HL-60 (cell line): Measurements from ENCODE around the gene ADGRB2.

Experiments
- DNase-seq, 2 experiments: peaks; one replicate each; pipeline ENCODE4 v3.0.0-alpha.2; 2010 to 2020; ENCODE audit warnings: low read depth in 1 of 2, low spot score in 1 of 2
- H3K27ac ChIP-seq: fragments of 250-450 bp; sonication (Bioruptor Pico); replicated peaks from 2 replicates; pipeline ENCODE4 v1.5.1; 2020; ENCODE audit warnings: mild to moderate bottlenecking, moderate library complexity
- H3K27me3 ChIP-seq: fragments of 250-450 bp; sonication (Bioruptor Pico); 2 replicates; pipeline ENCODE4 v1.5.1; 2021; ENCODE audit warnings: mild to moderate bottlenecking, moderate library complexity; ENCODE audit not compliant: insufficient read depth, poor library complexity, severe bottlenecking
- H3K4me3 ChIP-seq: replicated peaks from 2 replicates; pipeline ENCODE4 v1.5.1; 2011; ENCODE audit warnings: mild to moderate bottlenecking, control low read depth, low read length; ENCODE audit not compliant: insufficient read depth
- CTCF ChIP-seq: IDR thresholded peaks from one replicate; pipeline ENCODE4 v1.5.1; 2011; ENCODE audit warnings: low read length, control low read depth, inconsistent platforms; ENCODE audit not compliant: insufficient read depth
- GABPA ChIP-seq: IDR thresholded peaks from 2 replicates; pipeline ENCODE4 v1.6.1; 2012; ENCODE audit warnings: low read depth
- POLR2AphosphoS5 ChIP-seq: IDR thresholded peaks from 2 replicates; pipeline ENCODE4 v1.6.1; 2012; ENCODE audit warnings: low read depth
- SPI1 ChIP-seq: IDR thresholded peaks from 2 replicates; pipeline ENCODE4 v1.6.1; 2012; ENCODE audit warnings: low read depth, mild to moderate bottlenecking, borderline replicate concordance
- TF ChIP-seq, protein P1 (sequence below): IDR thresholded peaks from 2 replicates; pipeline ENCODE4 v1.6.1; 2012; ENCODE audit warnings: low read depth; ENCODE audit not compliant: insufficient replicate concordance

Gene ADGRB2

GRCh38 chr1:31750858-31751510, 13.2 kb downstream of the ADGRB2 start:
- DNase-seq = peak in 1 of 2 experiments; percentile 53
- Histone ChIP-seq H3K27me3 (peaks cover 2% of the 10 kb centered on the region), H3K27ac (no peak overlapping the region), H3K4me3 (no peak overlapping the region)
- no peak for TF ChIP-seq SPI1
- TF ChIP-seq GABPA = no peak
- TF ChIP-seq CTCF = no peak
- TF ChIP-seq, protein P1, sequence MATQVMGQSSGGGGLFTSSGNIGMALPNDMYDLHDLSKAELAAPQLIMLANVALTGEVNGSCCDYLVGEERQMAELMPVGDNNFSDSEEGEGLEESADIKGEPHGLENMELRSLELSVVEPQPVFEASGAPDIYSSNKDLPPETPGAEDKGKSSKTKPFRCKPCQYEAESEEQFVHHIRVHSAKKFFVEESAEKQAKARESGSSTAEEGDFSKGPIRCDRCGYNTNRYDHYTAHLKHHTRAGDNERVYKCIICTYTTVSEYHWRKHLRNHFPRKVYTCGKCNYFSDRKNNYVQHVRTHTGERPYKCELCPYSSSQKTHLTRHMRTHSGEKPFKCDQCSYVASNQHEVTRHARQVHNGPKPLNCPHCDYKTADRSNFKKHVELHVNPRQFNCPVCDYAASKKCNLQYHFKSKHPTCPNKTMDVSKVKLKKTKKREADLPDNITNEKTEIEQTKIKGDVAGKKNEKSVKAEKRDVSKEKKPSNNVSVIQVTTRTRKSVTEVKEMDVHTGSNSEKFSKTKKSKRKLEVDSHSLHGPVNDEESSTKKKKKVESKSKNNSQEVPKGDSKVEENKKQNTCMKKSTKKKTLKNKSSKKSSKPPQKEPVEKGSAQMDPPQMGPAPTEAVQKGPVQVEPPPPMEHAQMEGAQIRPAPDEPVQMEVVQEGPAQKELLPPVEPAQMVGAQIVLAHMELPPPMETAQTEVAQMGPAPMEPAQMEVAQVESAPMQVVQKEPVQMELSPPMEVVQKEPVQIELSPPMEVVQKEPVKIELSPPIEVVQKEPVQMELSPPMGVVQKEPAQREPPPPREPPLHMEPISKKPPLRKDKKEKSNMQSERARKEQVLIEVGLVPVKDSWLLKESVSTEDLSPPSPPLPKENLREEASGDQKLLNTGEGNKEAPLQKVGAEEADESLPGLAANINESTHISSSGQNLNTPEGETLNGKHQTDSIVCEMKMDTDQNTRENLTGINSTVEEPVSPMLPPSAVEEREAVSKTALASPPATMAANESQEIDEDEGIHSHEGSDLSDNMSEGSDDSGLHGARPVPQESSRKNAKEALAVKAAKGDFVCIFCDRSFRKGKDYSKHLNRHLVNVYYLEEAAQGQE = no peak
- no peak for TF ChIP-seq POLR2AphosphoS5

GRCh38 chr1:31749785-31750735, 14.1 kb downstream of the ADGRB2 start:
- peak in 1 of 2 experiments; percentile 60 for DNase-seq
- Histone ChIP-seq H3K4me3 (no peak overlapping the region), H3K27ac (no peak overlapping the region), H3K27me3 (peaks cover 2% of the 10 kb centered on the region)
- TF ChIP-seq SPI1 = no peak
- TF ChIP-seq, protein P1 = no peak
- no peak for TF ChIP-seq GABPA
- no peak for TF ChIP-seq POLR2AphosphoS5
- no peak for TF ChIP-seq CTCF

- TF ChIP-seq CTCF (no peak), POLR2AphosphoS5 (no peak), SPI1 (no peak), GABPA (no peak)
- TF ChIP-seq, protein P1 = no peak
- Histone ChIP-seq H3K27ac (no peak overlapping the region), H3K4me3 (no peak overlapping the region), H3K27me3 (peaks cover 2% of the 10 kb centered on the region)
- no peak for DNase-seq
These were observed 15.8 kb downstream of the ADGRB2 start for GRCh38 chr1:31748365-31748764.
